Stimulated activated CD4-positive, alpha-beta T cell treated with anti-CD3 and anti-CD28 coated beads, Interleukin-15, amount 100 ng/mL, for 1 hour (primary cell): ENCODE results near the gene UBE2E2.

Source experiments
- DNase-seq, 2 donors: peaks; one replicate each; pipeline ENCODE4 v3.0.0-alpha.2; 2020; ENCODE audit warnings: low read depth in 1 of 2, low spot score in 1 of 2

UBE2E2 gene

DNA sequence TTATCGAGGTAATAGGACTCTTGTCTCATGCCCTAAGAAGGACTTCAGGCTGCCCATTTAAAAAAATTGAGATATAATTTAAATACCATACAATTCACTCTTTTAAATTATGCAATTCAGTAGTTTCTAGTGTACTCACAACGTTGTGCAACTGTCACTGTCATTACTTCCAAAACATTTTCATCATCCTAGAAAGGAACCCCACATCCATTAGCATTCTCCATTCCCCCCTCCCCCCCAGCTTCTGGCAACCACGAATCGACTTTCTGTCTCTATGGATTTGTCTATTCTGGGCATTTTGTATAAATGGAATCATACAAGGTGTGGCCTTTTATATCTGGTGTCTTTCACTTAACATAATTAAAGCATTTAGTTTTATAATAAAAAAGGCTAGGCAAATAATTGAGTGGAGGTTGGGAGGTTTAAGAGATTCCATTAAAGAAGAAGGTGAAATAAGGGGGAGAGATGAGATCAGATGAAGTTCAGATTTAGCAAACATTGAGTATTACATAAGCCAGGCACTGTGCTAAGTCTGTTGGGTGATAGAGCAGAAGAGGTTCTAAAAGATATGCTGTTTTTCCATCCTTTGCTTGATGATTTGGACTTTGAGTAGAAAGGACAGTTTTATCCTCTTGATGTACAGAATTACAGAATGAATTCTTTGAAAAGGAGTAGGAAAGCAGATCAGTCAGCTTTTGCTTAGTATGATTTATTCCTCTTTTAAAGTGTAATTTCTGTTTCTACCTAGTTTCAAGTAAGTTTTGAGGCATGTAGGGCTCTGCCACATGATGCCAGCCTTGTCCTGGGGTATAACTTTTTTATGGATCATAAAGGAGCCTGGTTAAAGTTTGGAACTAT, 36.3 kb downstream of the UBE2E2 start:
- no peak for DNase-seq

DNA sequence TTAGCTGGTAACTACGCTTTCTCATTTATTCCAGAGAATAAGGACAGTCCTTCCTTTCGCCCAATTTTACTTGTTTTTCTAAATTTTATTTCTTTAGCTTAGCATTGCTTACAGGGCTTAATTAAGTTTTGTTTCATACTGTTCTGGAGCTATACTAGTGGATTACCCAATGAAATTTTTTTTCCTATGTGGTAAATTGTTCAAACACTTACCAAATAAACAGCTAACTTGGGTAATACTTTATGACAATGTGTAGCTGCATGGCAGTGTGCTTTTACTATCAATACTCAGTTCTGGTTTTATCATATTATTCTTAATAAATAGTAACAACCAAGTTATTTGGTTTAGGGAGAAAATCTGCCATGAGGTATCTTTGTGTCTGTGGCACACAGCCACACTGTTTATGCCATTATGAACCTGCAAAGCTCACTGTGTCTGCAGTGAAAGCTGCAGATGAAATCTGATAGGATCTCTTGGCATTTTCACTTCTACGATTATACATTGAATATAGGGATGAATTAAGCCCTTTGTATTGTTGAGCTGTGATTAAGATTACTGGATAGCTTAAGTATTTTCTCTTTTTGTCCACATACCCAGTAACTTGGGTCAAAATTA, 37.2 kb downstream of the UBE2E2 start:
- DNase-seq, result no peak

DNA sequence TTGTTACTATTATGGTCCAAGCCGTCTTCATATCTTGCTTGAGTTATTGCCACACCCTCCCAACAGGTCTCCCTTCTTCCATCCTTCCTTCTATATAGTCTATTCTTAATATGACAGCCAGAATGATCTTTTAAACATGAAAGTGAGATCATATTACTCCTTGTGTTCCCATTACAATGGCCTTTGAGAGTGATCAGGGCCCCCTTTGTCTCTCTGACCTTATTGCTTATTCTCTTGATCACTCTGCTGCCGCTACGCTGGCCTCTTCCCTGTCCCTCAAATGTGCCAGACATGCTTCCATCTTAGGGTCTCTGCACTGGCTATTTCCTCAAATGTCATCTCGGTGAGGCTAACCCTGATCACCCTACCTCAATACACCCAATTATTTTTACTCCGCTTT, 38.1 kb downstream of the UBE2E2 start:
- no peak for DNase-seq

DNA sequence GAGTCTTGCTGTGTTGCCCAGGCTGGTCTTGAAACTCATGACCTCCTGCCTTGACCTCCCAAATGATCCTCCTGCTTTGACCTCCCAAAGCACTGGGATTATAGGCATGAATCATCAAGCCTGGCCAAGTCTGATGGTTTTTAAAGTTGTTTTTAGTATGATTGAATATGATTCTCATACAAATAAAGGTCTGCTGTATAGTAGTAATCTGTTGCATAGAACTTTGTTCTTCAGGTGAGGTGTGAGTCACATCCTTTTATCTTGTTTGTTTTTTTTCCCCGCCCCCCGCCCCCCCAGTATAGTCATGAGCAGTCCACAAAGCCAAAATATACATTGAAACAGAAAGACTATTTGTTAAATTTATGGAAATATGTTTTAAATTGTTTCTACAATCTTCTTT, 39.0 kb downstream of the UBE2E2 start:
- no peak for DNase-seq

DNA sequence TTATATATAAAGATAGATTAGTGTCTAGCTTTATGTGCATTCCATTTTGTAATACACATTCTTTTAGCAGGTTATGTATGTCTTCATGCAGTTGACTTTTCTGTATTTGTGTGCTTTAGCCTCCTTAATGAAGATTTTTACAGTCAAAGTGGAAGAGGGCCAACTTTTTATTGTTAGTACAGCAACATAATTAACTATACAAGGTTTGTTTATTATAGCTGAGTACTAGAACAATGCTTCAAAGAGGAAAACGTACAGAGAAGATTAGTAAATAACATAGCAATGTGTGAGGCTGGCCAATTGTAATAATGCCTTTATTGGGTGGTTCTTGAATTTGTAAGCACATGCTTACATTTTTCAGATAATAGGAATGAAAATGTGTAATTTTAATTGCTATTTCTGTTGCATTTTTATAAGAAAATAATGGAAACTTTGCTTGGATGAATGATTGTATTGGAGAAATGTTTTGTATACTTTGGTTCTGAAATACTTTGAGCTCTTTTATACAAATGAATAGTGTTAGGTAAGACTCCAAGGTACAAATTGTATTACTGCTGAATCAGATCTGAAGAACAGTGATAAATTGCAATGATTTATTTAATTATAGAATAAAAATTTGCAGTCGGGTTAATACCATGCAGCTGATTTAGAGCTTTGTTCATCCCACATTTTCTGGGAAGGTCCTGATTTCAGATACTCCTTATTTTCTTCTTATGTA, 41.4 kb downstream of the UBE2E2 start:
- no peak for DNase-seq

DNA sequence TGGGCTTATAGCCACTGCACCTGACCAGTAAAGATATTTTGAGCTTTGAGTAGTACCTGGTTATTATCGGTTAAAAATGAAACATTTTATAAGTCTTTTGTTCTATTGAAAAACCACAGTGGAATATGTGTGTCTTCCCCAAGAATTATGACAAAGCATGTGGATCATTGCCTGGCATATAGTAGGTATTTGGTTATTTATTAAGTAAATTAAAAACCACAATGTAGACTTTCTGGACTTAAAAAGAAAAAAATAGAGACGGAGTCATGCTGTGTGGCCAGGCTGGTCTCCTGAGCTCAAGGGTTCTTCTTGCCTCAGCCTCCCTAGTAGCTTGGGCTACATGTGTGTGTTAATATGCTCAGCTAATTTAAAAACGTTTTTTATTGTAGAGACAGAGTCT, 43.5 kb downstream of the UBE2E2 start:
- DNase-seq, result no peak

DNA sequence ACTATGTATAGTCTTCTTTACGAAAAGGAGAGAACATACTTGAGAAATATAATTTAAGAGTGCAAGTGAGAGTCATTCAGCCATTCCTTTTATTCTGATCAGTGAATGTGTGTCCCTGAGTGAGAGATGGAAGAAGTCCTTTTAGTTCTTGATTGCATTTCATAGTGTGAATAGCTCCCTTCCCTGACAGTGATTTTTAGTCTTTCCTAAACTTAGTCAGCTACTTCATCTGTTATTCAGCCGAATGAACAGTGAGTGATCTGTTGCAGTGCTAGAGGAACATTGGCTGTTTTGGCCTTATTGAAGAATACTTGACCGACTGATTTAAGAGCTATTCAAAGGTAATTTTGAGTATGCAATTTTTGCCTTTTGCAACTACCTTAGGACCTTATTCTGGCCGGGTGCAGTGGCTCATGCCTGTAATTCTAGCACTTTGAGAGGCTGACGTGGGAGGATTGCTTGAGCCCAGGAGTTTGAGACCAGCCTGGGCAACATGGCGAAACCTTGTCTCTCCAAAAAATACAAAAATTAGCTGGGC, 45.5 kb downstream of the UBE2E2 start:
- no peak for DNase-seq

DNA sequence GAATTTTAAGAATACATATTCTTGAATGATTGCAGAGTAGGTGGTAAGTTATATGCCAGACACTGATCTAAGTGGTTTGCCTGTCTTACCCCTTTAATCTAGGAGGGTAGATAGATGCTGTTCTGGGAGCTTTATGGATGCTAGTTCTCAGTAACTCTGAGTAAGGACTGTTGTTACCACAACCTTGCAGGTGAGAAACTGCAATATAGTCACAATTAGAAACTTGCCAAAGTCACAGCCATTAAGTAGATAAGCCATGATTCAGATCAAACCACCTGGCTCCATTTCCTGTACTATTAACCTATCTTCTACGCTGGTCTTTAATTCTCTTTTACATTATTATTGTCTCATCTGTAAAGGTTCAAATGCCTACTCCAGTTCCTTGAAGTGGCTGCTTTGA, 46.8 kb downstream of the UBE2E2 start:
- no peak for DNase-seq

DNA sequence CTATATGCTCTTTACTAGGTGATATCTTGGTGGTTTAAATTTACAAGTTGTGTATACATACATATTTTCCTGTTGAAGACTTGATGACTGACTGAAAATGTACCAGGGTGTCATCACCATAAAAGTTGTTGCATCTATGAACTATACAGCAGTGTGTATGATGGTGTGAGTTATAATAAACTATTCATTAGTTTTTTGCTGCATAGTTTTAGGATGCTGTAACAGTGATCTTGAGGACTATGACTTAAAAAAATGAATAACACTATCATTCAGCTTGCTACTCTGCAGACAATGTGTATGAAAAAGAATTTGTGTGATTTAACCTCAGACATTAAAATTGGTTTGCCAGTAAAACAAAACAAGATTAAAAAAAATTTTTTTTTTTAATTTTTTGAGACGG, 49.0 kb downstream of the UBE2E2 start:
- DNase-seq, result no peak

DNA sequence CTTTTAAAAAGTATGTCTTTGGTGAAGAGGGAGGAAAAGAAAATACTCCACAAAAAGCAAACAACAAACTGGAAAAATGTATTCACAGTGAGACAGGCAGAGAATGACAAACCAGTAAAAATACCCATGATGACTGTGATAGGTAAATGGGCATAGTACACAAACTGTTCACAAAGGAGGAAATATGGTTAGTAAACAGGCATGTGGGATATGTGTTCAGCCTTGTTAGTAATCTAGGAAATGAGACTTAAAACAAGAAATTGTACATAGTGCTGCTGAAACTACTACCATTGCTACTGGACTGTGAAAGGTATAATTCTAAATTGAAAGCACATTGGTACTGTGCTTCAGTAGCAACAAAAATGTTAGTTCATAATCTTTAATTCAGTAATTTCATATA, 50.1 kb downstream of the UBE2E2 start:
- DNase-seq, result no peak

DNA sequence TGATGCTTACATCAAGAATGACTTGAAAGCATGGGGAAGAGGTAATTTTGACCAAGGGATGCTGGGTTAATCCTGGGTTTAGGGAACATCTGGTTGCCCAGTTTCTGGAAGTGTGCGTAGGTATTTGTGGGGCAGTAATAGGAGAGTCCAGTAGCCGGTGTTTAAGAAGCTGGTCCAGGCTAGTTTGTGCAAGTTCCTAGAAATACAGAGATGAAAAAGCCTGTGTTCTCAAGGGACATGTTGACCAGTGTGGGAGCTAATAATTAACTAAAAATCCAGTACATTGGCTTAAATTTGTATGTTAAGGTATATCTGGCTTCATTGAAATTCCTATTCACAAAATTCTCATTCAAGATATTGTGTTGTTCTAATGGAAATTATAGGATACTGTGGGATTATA, 51.2 kb downstream of the UBE2E2 start:
- no peak for DNase-seq

DNA sequence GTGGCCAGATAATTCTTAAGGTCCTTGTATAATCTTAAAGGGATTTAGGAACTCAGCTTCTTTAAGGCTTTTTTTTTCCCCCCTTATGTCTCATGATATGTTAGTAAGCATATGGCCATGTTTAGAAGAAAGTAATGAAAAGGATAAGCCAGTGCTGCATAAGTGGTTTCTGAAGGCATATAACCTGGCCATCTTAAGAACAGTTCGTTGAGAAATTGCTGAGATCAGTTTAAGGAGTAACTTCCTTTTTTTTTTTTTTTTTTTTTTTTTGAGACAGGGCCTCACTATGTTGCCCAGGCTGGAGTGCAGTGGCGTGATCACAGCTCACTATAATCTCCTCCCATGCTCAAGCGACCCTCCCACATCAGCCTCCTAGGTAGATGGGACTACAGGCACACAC, 51.7 kb downstream of the UBE2E2 start:
- DNase-seq, result no peak

DNA sequence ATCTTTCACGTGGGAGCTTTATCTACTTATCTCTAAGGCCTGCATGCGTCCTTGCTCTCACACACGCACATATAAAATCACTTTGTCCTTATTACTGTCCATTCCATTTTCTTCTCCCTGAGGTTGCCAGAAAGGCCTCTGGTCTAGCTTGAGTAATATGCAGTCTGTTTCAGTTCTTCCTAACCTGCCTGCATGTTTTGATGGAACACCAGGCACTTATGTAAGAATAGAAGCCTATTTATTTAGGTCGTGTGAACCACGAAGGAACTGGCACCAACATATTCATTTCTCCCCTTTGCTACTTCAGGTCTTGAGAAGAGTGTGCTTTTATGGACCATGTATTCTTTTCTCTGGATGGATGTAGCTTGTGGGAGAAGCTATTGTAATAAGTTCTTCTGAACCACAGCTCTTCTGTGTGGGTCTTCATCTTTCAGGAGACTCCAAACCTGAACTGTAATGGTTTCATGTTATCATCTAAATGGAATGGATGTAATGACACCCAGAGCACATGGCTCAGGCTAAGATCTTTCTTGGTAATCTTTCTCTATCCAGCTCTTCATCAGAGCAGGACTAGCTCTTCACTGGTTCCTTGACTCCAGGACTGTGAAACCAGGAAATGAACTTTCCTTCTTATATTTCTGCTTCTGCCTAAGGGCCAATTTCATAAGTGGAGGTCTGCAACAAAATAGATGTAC, 53.8 kb downstream of the UBE2E2 start:
- DNase-seq, result no peak

DNA sequence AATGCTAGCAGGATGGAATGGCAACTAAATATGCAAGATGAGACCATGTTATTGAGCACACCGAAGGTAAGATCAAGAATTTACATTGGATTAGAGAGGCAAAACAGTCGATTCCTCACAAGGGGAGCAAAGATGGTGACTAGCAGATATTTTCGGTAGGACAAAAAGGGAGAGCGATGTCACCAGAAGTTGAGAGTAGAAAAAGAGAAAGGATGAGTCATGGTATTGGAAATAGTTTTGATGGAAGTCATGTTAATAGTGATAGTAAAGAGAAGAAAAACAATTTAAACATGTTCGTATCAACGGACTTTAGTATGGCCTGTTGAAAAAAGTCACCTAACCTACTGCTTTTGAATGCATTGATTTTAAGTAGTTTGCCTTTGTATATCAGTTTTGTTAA, 55.0 kb downstream of the UBE2E2 start:
- no peak for DNase-seq

DNA sequence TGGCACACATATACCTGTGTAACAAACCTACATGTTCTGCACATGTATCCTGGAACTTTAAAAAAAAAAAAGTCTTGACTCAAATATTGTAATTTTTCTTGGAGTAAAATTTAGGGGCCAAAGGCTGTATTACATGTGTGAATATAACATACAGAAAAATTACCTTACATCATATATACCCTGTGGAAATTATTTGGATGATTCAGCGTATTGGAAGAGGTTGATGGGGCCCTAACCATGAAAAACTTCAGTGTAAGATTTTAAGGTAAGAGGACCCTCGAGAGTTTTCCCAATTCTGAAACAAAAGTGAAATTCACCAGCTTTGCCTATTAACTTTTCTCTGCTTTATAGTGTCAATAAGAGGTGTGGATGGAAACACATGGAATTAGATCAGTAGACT, 56.4 kb downstream of the UBE2E2 start:
- DNase-seq, result no peak

DNA sequence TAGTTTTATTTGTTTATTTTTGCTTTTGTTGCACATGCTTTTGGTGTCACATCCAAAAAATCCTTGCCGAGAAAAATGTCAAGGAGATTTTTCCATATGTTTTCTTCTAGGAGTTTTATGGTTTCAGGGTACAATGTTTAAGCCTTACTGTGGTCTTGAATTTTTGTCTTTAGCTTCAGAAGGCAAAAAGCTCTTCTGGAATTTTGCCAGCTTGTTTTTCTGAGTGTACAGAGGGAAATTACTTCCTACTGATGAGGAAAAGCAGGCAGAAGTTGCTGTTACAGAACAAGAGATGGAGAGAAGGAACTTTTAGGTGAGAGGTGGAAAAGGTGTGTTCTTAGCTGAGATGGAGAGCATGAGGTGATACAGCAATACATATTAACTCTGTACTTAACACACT, 59.6 kb downstream of the UBE2E2 start:
- DNase-seq, result no peak

DNA sequence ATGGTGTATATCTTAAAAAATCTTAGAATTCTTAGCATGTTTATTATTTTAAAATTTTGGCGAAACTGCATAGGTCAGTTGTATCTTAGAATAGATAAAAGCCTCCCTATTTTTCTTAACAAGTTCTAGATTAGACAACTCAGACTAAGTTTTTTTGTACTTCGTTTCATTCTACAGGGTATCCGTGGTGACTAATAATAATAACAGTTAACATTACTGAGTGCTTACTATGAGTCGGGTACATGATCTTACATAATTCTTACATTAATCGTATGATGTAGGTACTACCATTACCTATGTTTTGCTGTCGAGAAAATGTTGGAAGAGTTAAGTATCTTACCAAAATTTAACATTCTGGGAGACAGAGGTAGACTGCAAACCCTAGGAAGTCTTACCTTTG, 60.7 kb downstream of the UBE2E2 start:
- DNase-seq, result no peak

DNA sequence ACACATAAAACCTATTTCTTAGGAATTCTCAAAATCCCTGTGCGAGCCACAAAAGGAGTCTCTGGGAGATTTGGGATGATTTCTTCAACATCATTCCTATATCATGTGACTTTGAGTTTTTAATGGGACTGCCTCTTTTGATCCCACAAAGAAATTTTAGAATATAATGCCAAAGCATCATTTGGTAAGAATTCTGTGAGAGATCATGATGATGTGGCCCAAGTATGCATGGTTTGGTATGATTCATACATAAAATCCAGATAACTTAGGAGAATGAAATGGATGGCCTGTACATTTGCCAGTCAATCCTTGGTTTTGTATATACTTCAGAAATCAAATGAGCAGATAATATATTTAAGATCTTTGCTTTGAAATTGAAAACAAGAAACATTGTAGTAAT, 61.3 kb downstream of the UBE2E2 start:
- no peak for DNase-seq

DNA sequence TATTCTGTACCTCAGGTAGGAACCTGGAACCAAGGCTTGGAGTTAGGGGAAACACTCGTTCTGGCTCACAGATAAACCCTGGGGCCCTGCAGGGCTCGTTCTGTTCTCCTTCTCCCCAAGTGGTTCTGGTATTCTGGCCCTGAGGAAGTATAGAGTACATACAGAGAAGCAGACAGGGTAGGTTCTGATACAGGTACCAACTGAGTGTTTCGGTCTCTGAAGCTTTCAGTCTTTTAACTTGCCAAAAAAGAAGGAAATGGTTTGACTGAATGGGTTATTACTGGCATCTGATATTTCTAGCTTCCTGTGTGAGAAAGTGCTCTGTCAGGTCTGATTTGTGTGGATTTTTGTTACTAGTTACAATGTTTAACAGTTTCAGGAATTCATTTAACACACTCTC, 67.3 kb downstream of the UBE2E2 start:
- DNase-seq, result no peak

DNA sequence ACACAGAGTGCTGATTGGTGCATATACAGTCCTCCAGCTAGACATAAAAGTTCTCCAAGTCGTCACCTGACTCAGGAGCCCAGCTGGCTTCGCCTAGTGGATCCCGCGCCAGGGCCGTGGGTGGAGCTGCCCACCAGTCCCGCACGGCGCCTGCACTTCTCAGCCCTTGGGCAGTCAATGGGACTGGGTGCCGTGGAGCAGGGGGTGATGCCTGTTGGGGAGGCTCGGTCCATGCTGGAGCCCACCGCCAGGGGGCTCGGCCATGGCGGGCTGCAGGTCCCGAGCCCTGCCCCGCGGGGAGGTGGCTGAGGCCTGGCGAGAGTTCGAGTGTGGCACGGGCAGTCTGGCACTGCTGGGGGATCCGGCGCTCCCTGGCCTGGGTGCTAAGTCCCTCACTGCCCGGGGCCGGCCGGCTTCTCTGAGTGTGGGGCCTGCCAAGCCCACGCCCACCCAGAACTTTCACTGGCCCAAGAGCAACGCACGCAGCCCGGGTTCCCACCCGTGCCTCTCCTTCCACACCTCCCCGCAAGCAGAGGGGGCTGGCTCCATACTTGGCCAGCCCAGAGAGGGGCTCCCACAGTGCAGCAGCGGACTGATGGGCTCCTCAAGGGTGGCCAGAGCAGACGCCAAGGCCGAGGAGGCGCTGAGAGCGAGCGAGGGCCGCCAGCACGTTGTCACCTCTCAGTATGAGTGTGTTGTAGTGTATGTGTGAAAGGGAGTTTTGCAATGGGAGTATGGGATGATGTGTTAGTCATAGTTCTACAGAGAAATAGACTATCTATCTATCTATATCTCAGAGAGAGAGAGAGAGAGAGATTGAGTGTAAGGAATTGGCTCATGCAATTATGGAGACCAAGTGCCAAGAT, 69.0 kb downstream of the UBE2E2 start:
- no peak for DNase-seq

DNA sequence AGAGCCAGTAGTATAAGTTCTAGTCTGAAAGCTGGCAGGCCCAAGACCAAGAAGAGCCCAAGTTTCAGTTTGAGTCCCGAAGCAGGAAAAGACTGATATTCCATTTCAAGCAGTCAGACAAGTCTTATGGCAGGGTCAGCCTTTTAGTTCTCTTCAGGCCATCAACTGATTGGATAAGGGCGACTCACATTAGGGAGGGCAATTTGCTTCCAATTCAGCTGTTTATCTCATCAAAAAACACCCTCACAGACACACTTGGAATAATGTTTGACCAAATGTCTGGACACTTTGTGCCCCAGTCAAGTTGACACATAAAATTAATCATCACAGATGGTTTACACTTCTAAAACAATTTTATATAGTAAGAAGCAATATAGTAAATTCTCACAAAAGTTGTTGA, 69.7 kb downstream of the UBE2E2 start:
- DNase-seq, result no peak
